ENCODE results near the gene ZNF8.

The ZNF8 gene

GRCh38 chr19:58300620-58301019 is 21.9 kb downstream of the ZNF8 start:
- no peak for DNase-seq

- DNase-seq, result no peak
Observed at GRCh38 chr19:58304255-58304654, 25.5 kb downstream of the ZNF8 start.

- DNase-seq, result no peak
Observed at GRCh38 chr19:58304748-58305064, 26.0 kb downstream of the ZNF8 start.

GRCh38 chr19:58305065-58305931 is 26.5 kb downstream of the ZNF8 start, which contains the start of gene ERVK3-1:
Gene ERVK3-1 (plus strand): TSS chr19:58305377. CDS start chr19:58312169, 6,792 bp downstream.
- DNase-seq, result peak; percentile 97

GRCh38 chr19:58305932-58306323 is 27.2 kb downstream of the ZNF8 start:
- peak; percentile 31 for DNase-seq

- DNase-seq, result no peak
Observed at GRCh38 chr19:58307736-58308135, 29.0 kb downstream of the ZNF8 start.

- DNase-seq, result peak; percentile 18
Observed at GRCh38 chr19:58310685-58311084, 31.9 kb downstream of the ZNF8 start.

- no peak for DNase-seq
Observed at GRCh38 chr19:58311345-58311865, 32.6 kb downstream of the ZNF8 start.

- no peak for DNase-seq
Observed at GRCh38 chr19:58315580-58315979, 36.8 kb downstream of the ZNF8 start.

GRCh38 chr19:58317476-58318072 is 38.8 kb downstream of the ZNF8 start:
- no peak for DNase-seq

GRCh38 chr19:58318297-58318696 is 39.5 kb downstream of the ZNF8 start:
- DNase-seq, result no peak

GRCh38 chr19:58319241-58319640 is 40.5 kb downstream of the ZNF8 start:
- DNase-seq, result no peak

- no peak for DNase-seq
Observed at GRCh38 chr19:58325311-58326022, 46.7 kb downstream of the ZNF8 start.

GRCh38 chr19:58326501-58326913 is 47.8 kb downstream of the ZNF8 start:
- DNase-seq, result no peak

GRCh38 chr19:58326914-58327726 is 48.4 kb downstream of the ZNF8 start, which contains the start of gene ZSCAN22:
Gene ZSCAN22 (plus strand): TSS chr19:58326994. CDS start chr19:58334803, 7,809 bp downstream.
- DNase-seq, result peak; percentile 92

GRCh38 chr19:58328999-58329398 is 50.2 kb downstream of the ZNF8 start:
- DNase-seq, result peak; percentile 21

- no peak for DNase-seq
Observed at GRCh38 chr19:58330458-58330857, 51.7 kb downstream of the ZNF8 start.

GRCh38 chr19:58332697-58333096 is 53.9 kb downstream of the ZNF8 start:
- no peak for DNase-seq

GRCh38 chr19:58334691-58335249 is 56.0 kb downstream of the ZNF8 start:
- no peak for DNase-seq

- DNase-seq, result no peak
Observed at GRCh38 chr19:58335630-58336029, 56.9 kb downstream of the ZNF8 start.

GRCh38 chr19:58336216-58336615 is 57.5 kb downstream of the ZNF8 start:
- DNase-seq, result no peak

- DNase-seq, result no peak
Observed at GRCh38 chr19:58336820-58337219, 58.1 kb downstream of the ZNF8 start.

Data from CD4-positive, alpha-beta T cell treated with Interleukin-17A for 1 hour (primary cell).